Measurements from ENCODE around the gene UBR7.

The UBR7 gene

DNA sequence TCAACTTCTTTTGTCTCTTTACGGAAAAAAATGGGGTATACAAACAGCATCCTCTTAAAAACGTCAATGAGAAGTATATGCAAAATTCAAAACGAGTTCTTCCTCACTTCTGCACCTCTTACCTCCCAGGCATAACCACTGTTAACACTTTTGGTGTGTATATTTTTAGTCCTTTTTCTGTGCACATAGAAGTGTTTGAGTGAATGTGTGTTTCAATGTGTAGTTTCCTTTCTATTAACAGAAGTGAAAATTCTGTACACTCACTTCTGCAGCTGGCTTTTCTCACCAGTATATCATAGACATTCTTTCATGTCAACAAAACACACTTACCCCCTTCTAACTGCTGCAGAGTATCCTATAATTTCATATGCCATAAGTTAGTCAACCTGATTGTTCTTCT lies 5.4 kb downstream of the UBR7 start:
- no peak overlapping the region for H3K27ac ChIP-seq
- TF ChIP-seq, protein P1, sequence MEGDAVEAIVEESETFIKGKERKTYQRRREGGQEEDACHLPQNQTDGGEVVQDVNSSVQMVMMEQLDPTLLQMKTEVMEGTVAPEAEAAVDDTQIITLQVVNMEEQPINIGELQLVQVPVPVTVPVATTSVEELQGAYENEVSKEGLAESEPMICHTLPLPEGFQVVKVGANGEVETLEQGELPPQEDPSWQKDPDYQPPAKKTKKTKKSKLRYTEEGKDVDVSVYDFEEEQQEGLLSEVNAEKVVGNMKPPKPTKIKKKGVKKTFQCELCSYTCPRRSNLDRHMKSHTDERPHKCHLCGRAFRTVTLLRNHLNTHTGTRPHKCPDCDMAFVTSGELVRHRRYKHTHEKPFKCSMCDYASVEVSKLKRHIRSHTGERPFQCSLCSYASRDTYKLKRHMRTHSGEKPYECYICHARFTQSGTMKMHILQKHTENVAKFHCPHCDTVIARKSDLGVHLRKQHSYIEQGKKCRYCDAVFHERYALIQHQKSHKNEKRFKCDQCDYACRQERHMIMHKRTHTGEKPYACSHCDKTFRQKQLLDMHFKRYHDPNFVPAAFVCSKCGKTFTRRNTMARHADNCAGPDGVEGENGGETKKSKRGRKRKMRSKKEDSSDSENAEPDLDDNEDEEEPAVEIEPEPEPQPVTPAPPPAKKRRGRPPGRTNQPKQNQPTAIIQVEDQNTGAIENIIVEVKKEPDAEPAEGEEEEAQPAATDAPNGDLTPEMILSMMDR (IDR thresholded peaks at IDR 0.05) = no peak
- TF ChIP-seq ZFX (IDR thresholded peaks at IDR 0.05; ENCODE audit: borderline replicate concordance) = no peak

DNA sequence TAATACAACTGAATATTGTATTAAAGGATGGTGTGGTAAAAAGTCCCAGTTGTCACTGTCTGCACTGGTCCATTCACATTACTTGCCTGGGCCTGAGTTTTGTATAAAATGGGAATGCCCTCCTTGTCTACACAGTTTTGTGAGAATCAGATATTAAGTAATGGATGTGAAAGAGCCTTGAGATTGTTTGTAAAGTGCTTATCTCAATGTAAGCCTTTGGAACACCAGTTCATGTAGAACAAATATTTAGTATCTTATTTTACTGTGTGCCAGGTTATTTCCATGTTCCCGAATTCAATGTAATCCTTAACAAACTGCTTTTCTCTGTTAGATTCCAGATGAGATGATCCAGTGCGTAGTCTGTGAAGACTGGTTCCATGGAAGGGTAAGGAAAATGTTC lies 7.5 kb downstream of the UBR7 start:
- TF ChIP-seq, protein P1 (IDR thresholded peaks at IDR 0.05) = no peak
- TF ChIP-seq ZFX (IDR thresholded peaks at IDR 0.05; ENCODE audit: borderline replicate concordance) = no peak
- no peak overlapping the region for H3K27ac ChIP-seq

DNA sequence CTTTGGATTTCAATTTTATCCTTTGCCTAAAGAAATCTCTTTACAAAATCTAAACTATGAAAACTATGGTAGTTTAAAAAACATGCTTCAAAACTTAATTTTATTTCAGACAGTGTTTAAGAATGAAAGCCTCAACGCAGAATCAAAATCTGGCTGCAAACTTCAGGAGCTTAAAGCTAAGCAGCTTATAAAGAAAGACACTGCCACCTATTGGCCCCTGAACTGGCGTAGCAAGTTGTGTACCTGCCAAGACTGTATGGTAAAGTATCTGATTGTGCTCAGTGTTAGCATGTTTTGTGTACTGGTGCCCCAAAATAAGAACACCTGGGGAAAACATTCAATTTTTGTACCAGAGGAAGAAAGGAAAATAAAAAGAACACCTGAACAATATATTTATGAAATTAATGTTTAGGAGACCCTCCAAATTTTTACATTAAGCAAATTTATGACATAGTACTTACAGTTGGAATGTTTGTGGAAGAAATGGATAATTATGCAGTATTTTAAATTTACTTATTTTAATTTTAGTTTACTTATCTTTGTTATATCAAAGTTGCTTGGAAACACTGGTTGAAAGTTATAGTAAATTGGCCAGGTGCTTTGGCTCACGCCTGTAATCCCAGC lies 12.2 kb downstream of the UBR7 start:
- TF ChIP-seq, protein P1 (IDR thresholded peaks at IDR 0.05) = peak; percentile 80
- TF ChIP-seq ZFX (IDR thresholded peaks at IDR 0.05; ENCODE audit: borderline replicate concordance) = no peak
- no peak overlapping the region for H3K27ac ChIP-seq

DNA sequence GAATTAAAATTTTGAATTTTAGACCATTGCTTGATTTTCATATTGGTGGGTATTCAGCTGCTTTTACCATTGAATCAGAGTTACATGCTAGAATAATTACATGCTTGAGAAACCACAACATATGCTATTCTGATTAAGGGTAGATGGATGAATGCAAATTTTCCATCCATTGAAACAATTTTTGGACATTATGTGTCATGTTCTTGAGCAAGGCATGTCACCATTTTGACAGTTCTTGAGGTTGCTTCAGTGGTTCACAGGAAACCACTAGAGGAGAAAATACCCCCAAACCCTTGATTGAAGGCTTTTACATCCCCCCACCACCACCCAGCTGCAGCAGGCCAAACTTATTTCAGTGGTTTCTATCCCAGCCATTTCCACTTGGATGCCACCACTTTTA lies 13.5 kb downstream of the UBR7 start:
- TF ChIP-seq, protein P1 (IDR thresholded peaks at IDR 0.05) = no peak
- TF ChIP-seq ZFX (IDR thresholded peaks at IDR 0.05; ENCODE audit: borderline replicate concordance) = no peak
- H3K27ac ChIP-seq = no peak overlapping the region

DNA sequence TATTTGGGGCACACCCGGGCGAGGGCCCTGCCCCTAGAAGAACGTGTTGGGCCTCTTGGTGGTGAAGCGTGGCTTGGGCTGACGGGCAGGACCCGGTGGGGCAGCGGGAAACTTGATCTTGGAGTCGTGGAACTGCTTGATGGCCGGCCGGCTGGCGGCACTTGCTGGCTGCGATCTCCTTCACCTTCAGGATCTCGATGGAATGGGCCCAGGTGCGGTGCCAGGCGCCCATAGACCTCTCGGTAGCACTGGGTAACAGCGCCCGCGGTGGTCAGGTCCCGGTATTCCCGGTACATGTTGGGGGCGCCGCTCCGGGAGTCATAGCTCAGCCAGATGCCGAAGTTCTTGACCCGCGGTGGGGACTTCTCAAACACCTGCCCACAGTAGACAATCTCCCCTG lies 16.5 kb downstream of the UBR7 start:
- TF ChIP-seq, protein P1 (IDR thresholded peaks at IDR 0.05) = no peak
- no peak for TF ChIP-seq ZFX (IDR thresholded peaks at IDR 0.05; ENCODE audit: borderline replicate concordance)
- no peak overlapping the region for H3K27ac ChIP-seq

DNA sequence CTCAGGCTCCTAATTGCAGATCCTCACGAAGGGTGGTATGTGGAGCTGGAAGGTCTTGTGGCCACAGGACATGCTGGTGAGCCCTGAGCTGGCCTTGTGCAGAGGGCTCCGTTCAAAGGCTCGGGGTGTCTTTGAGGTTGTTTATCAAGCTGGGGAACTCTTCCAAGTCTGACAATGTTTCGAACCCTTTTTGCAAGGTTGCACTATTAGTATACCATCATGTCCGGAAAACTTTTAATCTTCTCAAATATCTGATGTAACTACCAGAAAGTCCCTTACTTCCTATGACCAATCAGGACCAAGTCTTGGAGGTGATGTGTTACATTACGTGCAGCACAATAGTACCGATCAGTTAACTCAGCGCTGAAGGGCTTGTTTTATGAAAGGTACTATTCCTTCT lies 21.5 kb downstream of the UBR7 start:
- no peak for TF ChIP-seq ZFX (IDR thresholded peaks at IDR 0.05; ENCODE audit: borderline replicate concordance)
- TF ChIP-seq, protein P1 (IDR thresholded peaks at IDR 0.05) = no peak
- no peak overlapping the region for H3K27ac ChIP-seq

DNA sequence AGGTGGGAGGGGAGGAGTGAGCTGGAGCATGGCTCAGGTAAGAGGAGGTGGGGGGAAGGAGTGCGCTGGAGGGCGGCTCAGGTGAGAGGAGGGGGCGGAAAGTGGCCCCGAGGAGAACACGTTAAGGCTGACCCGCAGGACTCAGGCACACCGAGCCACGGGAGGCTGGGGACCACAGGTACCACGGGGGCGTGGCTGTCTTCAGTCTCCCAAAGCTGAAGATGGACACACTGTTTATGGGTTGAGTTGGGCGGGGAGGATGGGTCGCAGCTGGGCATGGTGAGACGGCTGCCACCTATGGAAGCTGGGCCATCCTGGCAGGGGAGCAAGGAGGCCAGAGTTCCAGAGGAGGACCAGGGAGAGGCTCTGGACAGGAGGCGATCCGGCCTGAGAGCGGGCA lies 23.5 kb downstream of the UBR7 start:
- no peak for TF ChIP-seq ZFX (IDR thresholded peaks at IDR 0.05; ENCODE audit: borderline replicate concordance)
- TF ChIP-seq, protein P1 (IDR thresholded peaks at IDR 0.05) = no peak
- peak overlapping the region; percentile 46 for H3K27ac ChIP-seq

All from 22Rv1 (cell line).